Body of pancreas (tissue), 4 donors: ENCODE measurements around the gene PIGA. TPM values are rescaled to one million over a fixed set of nuclear protein-coding genes. Genes with fewer than 3 reads are reported as not detected.

Source experiments
- ATAC-seq: fragments of 150-250 bp; one replicate; pipeline ENCODE4 v1.9.1; 2016
- DNase-seq, 4 donors: peaks; one replicate each; pipeline ENCODE4 v3.0.0-alpha.2; 2019
- H3K27ac ChIP-seq, 4 donors: fragments of 200-600 bp; sonication (generic); 1 replicate in 3 of 4; 2 replicates in 1 of 4; pipeline versions ENCODE4 v1.5.1 to v1.6.1; 2016 to 2019; ENCODE audit warnings: mild to moderate bottlenecking in 1 of 4, mixed read lengths in 1 of 4, moderate library complexity in 1 of 4
- H3K27me3 ChIP-seq, 2 donors: fragments of 200-600 bp; sonication (generic); one replicate each; pipeline ENCODE4 v1.6.0; 2016; ENCODE audit warnings: mild to moderate bottlenecking in 1 of 2
- H3K36me3 ChIP-seq, 2 donors: fragments of 200-600 bp; sonication (generic); replicated peaks in 1 of 2; 2 replicates each; pipeline ENCODE4 v1.5.1; 2016; ENCODE audit warnings: low read depth in 2 of 2; ENCODE audit not compliant: insufficient read depth in 1 of 2
- H3K4me1 ChIP-seq: fragments of 200-600 bp; sonication (generic); one replicate; pipeline ENCODE4 v1.6.0; 2016
- H3K4me3 ChIP-seq, 2 donors: fragments of 200-600 bp; sonication (generic); 1 replicate in 1 of 2; 2 replicates in 1 of 2; pipeline ENCODE4 v1.5.1; 2016 to 2019
- H3K9me3 ChIP-seq, 3 donors: fragments of 200-600 bp; sonication (generic); 1 replicate in 2 of 3; 2 replicates in 1 of 3; pipeline ENCODE4 v1.5.1; 2016
- CTCF ChIP-seq, 7 experiments: fragments of 450-650 bp in 4 of 7; fragments of 200-600 bp in 3 of 7; sonication (generic) in 3 of 7; IDR thresholded peaks; one replicate each; pipeline ENCODE4 v1.5.1; 2016 to 2019; ENCODE audit warnings: antibody characterized with exemption in 7 of 7
- POLR2A ChIP-seq, 3 donors: fragments of 450-650 bp; IDR thresholded peaks; one replicate each; pipeline ENCODE4 v1.6.1; 2016; ENCODE audit warnings: antibody characterized with exemption in 3 of 3, mild to moderate bottlenecking in 2 of 3
- WGBS, 2 donors: methylation state at CpG; one replicate each; pipeline ENCODE4 v1.1.5; 2017; 5-methylcytosine and 5-hydroxymethylcytosine counted together
- intact Hi-C: fragments of 100-400 bp; cut with DNase I; formaldehyde crosslinking; loops from one replicate; pipeline ENCODE4 v1.15.1; 2023
- total RNA-seq, 2 donors: library from RNA; depleted of rRNA; stranded (reverse); fragments of >200 nt; gene quantifications; one replicate each; pipeline ENCODE4 v1.1.0, GENCODE V29; 2016

PIGA gene
- total RNA-seq, 2 donors from 2014 or later, result 9.3 to 24.7 TPM

- Histone ChIP-seq H3K36me3 (no peaks in the 10 kb centered on the region), H3K9me3 (no peaks in the 10 kb centered on the region), H3K27me3 (no peaks in the 10 kb centered on the region), H3K4me1 (no peaks in the 10 kb centered on the region), H3K27ac (no peak overlapping the region), H3K4me3 (no peak overlapping the region)
- WGBS, 2 donors, result 63 to 64% methylated on average over 9 of the region's 9 CpGs
- DNase-seq (no peak), ATAC-seq (no peak)
- TF ChIP-seq POLR2A (IDR thresholded peaks at IDR 0.05) (no peak), CTCF (IDR thresholded peaks at IDR 0.05) (no peak)
- intact Hi-C loops, result no loop called here
Observed at GRCh38 chrX:15366506-15367352, 31.4 kb upstream of the PIGA start.

- no peaks in the 10 kb centered on the region for H3K27me3 ChIP-seq
- no peaks in the 10 kb centered on the region for H3K4me1 ChIP-seq
- H3K9me3 ChIP-seq, result no peaks in the 10 kb centered on the region
- H3K36me3 ChIP-seq, result no peaks in the 10 kb centered on the region
- DNase-seq (no peak), ATAC-seq (no peak)
- no peak overlapping the region for H3K4me3 ChIP-seq
- intact Hi-C loops, result loop anchor here (10.0 kb wide), 1 partner anchor 105 kb away; no protein-coding TSS in a partner anchor
- WGBS, 2 donors, result 67 to 68% methylated on average over 1 to 2 of the region's 2 CpGs
- H3K27ac ChIP-seq, result no peak overlapping the region
- no peak for TF ChIP-seq CTCF (IDR thresholded peaks at IDR 0.05)
- TF ChIP-seq POLR2A (IDR thresholded peaks at IDR 0.05), result no peak
Observed at GRCh38 chrX:15359701-15360100, 24.4 kb upstream of the PIGA start.

- Histone ChIP-seq H3K36me3 (no peaks in the 10 kb centered on the region), H3K27ac (no peak overlapping the region), H3K4me1 (no peaks in the 10 kb centered on the region), H3K4me3 (no peak overlapping the region), H3K27me3 (no peaks in the 10 kb centered on the region), H3K9me3 (no peaks in the 10 kb centered on the region)
- DNase-seq, result no peak
- no peak for ATAC-seq
- TF ChIP-seq POLR2A (IDR thresholded peaks at IDR 0.05), result no peak
- 77 to 82% methylated on average over 2 of the region's 2 CpGs for WGBS, 2 donors
- intact Hi-C loops, result loop anchor here (10.0 kb wide), 1 partner anchor 106 kb away; no protein-coding TSS in a partner anchor
Observed at GRCh38 chrX:15358533-15358932, 23.2 kb upstream of the PIGA start.

GRCh38 chrX:15356444-15356843, 21.1 kb upstream of the PIGA start:
- ATAC-seq (no peak), DNase-seq (no peak)
- TF ChIP-seq CTCF (IDR thresholded peaks at IDR 0.05), result no peak
- TF ChIP-seq POLR2A (IDR thresholded peaks at IDR 0.05), result no peak
- no peaks in the 10 kb centered on the region for H3K4me1 ChIP-seq
- no peaks in the 10 kb centered on the region for H3K27me3 ChIP-seq
- WGBS, 2 donors, result 18 to 61% methylated on average over 1 of the region's 1 CpG
- no peak overlapping the region for H3K4me3 ChIP-seq
- H3K36me3 ChIP-seq, result no peaks in the 10 kb centered on the region
- intact Hi-C loops, result loop anchor here (10.0 kb wide), 1 partner anchor 108 kb away; no protein-coding TSS in a partner anchor
- H3K27ac ChIP-seq, result no peak overlapping the region
- no peaks in the 10 kb centered on the region for H3K9me3 ChIP-seq

- TF ChIP-seq POLR2A (IDR thresholded peaks at IDR 0.05) (no peak), CTCF (IDR thresholded peaks at IDR 0.05) (no peak)
- Histone ChIP-seq H3K9me3 (no peaks in the 10 kb centered on the region), H3K4me3 (no peak overlapping the region), H3K4me1 (no peaks in the 10 kb centered on the region), H3K27ac (no peak overlapping the region), H3K36me3 (no peaks in the 10 kb centered on the region), H3K27me3 (no peaks in the 10 kb centered on the region)
- DNase-seq (no peak), ATAC-seq (no peak)
- 76 to 78% methylated on average over 5 to 8 of the region's 8 CpGs for WGBS, 2 donors
- intact Hi-C loops, result loop anchor here (10.0 kb wide), 1 partner anchor 114 kb away; no protein-coding TSS in a partner anchor
Observed at GRCh38 chrX:15350329-15350996, 15.1 kb upstream of the PIGA start.
